Hepatic stellate cell (primary cell): ENCODE measurements around the gene ZNF503.

Source experiments
- DNase-seq: peaks from one replicate; pipeline ENCODE4 v3.0.0; 2011; ENCODE audit warnings: low spot score

ZNF503 gene

DNA sequence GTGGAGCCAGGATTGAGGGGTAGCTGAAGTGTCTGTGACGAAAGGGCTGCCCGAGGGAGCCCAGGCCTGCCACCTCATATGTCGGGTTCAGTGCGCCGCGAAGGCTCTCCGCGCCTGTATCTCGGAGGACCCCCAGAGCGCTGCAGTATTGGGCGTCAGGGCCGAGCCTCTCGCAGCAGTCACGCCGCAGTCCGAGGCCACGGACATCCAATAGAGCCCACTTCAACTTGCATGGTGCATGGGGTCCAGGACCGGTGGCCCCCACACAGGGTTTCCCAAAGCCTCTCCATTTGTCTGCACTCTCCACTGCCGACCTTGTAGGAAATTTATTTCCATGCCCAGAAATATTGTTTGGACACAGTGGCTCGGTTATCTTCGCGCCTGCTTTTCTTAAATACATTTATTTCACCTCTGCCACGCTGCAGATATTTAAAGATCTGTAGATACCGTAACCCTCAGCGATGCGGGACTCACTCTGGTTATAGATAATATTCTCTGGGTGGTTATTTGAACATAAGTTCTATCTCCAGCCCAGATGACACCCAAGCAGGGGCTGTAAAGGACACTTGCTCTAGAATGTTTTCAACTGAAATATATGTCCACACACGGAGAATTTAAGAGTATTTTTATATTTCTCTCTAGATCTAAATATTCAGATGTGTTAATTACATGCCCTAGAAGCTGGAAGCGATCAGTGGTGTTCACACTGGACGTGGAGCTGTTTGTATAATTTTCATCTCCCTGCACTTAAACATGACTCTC is 5.1 kb upstream of the ZNF503 start:
- no peak for DNase-seq

- no peak for DNase-seq
These were observed 4.3 kb upstream of the ZNF503 start for GRCh38 chr10:75405598-75406461.

DNA sequence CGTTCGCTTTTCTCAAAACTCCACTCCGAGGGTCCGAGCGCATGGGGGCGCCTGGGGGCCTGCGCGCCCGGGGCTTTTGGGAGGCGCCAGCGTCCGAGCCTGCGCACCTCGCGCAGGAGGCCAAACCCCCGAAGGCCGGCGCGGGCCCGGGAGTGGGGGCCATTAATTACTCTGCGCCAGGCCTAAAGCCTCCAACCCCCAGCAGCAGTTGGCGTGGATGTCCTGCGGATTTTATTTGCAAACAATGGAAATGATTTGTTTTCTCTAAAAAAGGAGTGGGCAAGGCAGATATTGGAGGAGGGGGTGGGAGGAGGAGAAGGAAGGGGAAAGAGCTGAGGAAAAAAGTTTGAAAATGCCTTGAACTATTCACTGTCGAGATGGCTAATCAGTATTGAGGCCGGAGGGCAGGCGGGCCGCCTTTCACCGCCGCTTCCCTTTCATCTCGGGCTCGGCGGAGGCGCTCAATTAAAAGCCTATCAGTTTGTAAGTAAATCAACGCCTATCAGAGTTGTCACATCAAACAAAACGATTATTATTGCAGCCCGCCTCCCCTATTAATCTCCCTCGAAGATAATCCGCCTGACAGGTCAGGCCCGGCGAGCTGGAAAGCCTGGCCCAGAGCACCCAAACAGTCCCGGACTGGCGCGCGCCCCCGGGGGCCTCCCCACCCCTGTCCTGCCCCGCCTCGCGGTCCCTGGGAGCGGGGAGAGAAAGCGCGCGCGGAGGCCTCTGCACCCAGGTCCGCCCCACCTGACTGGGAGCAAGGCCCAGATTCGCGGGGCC is 3.4 kb upstream of the ZNF503 start:
- no peak for DNase-seq

GRCh38 chr10:75403939-75404814 is 2.6 kb upstream of the ZNF503 start:
- no peak for DNase-seq

- peak; percentile 62 for DNase-seq
These were observed 1.8 kb upstream of the ZNF503 start for GRCh38 chr10:75403144-75403938.

- DNase-seq = peak; percentile 28
These were observed 1.1 kb upstream of the ZNF503 start for GRCh38 chr10:75402486-75403143.

DNA sequence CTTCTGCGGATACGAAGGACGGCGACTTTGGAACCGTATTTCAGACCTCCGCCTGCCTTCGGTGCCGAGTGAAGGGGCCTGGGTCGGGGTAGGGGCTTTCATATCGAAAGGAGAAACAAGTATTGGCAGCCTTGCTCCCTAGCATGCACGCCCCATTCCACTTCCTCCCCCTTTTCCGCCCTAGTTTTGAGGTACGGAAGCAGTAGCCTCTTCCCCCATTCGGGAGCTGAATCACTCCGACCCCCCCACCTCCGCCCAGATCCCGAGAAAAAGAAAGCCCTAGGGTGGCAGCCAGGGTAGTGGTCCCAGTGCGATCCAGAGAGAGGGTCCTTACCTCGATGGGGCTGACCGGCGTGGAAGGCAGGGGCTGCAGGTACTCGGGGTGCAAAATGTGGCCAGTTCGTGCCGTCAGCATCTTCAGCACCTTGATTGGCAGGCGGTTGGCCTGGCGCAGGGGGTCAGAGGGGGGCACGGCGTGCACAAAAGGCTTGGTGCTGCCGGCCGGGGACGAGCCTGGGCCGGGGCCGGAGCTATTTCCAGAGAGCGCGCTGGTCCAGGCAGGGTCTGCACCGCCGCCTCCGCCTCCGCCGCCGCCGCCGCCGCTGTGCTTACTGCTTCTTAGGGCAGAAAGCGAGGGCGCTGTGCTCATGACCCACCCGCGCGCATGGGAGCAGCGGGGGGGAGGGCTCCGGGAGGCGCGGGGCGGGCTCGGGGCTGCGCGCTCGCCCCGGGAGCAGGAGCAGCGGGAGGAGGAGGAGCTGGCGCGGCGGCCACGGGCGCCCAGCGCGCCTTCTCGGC is 594 bp downstream of the ZNF503 start:
- peak; percentile 75 for DNase-seq

GRCh38 chr10:75400163-75400770 is 1.3 kb downstream of the ZNF503 start:
- peak; percentile 62 for DNase-seq

GRCh38 chr10:75399461-75400162 is 2.0 kb downstream of the ZNF503 start:
- peak; percentile 84 for DNase-seq

DNA sequence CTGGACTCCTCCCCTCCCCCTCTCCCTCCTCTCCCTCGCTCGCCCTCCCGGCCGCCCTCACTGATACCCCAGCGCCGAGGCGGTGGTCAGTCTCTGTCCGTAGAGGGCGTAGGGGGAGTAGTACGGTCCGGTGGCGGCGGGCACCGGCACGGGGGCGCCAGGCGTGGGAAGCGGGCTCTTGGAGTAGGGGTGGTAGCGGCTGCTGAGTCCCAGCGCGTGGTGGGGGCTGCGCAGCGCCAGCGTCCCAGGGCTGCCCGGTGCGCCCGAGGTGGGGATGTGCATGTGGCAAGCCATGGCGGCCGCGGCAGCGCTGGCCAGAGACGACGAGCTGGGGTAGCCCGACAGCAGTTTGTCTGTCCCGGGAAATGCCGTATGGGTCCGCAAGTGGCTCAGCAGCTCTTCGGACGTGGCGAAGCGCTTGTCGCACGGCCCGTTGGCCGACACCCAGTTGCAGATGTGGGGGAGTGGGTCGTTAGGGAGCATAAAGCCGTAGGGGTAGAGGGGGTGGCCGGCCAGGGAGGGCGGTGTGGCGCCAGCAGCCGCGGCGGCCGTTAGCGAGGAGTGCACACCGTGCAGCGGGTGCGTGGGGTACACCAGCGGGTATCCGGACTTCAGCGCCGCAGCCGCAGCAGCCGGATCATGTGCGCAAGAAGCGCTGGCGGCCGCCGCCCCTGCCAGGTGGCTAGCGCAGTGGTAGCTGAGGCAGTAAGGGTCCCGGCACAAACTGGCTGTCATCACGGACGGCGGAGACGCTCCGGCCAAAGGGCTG is 2.7 kb downstream of the ZNF503 start:
- peak; percentile 57 for DNase-seq

DNA sequence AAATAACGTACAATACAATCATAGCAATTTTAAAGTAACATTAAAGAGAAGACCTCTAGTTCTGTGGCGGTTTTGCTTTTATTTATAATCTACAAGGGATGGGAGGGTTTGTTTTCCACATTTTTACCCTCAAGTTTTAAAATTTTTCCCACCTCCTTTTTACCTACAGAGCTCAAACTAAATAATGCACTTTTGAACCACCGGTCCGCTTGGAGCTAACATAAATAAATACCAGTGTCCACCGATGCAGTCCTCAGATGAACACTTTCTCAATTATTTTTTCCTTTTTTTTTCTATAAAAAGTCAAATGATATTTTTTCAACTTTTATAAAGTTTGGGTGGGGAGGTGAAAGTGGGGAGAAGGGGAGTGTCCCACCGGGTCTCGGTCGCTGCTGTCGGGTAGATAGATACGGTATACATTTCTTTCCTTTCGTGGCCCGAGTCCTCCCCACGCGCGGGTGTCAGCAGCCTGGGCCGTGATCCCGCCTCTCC is 3.3 kb downstream of the ZNF503 start:
- DNase-seq = no peak

DNA sequence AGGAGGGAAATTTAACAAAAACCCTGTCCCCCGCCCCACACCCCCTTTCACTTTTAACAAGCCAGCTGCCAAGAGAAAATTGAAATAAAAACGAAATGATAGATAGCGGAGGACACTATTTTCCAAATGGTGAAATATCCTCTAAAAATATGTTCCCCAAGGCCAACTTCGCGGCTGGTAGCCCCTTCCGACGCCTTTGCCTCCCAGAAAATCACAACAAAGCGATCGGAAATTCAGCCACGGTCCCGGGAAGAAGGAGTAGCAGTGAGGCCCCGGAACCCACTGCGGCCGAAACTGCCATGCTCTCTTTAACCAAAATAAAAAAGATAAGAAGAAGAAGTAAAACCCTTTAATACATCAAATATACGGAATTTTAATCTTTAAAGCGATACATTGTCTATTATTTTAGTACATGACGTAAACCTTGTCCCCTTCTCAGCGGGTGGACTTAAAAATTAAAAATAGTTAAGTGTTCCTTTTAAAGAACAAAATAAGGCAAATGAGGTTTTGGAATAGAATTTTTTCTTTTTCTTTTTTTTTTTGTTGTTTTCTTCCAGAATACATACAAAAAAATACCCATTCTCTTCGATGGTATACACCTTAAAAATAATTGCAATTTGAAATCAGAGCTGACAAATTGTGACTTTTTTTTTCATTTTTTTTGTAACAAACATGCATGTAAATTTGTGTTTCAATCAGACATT is 3.9 kb downstream of the ZNF503 start:
- no peak for DNase-seq

GRCh38 chr10:75396631-75397495 is 4.7 kb downstream of the ZNF503 start:
- DNase-seq = no peak

DNA sequence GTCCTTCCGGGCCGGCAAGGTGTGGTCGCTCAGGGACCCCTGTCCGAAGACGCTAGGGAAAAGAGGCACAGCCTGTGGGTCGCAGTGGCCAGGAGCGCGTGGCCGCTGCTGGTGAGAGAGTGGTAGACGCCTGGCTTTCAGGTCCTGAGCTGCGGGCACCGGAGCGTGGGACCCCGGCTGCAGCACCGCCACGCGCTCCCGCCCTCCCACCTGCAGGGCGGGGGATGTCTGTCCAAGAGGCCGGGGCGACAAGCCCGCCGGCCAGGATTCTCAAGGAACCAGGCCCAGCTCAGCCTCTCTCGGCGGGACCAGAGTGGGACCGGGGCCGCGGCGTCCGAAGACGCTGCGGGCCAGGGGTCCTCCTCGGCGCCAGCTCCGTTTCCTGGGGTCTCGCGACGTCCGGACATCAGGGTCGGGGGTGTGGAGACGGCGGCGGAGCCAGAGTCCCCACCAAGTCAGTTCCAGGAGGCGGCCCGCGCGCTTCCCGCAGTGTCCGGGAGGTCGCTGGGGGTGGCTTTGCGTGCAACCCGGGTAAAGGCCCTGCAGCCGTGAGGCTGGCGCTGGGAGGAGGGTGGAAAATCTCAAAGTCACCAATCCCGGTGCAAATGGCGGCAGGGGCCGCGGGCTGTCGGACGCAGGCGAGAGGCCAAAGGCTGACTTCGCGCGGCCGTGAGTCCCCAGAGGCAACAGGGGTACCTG is 5.5 kb downstream of the ZNF503 start:
- DNase-seq = no peak
